GM21576 (cell line): ENCODE measurements around the gene PHTF1.
"Not testable (repeated sequence)": the region's sequence is repeated elsewhere in the genome, so short reads cannot be mapped to it uniquely, and the experiment has no call there.

Source experiments
- ATAC-seq: cut with Tn5 transposase; IDR thresholded peaks from one replicate; pipeline ENCODE4 v1.9.1; 2021; ENCODE audit warnings: mild to moderate bottlenecking, moderate library complexity; ENCODE audit not compliant: unreplicated experiment

PHTF1 gene

GRCh38 chr1:113732802-113733201 lies 26.5 kb downstream of the PHTF1 start:
- no peak for ATAC-seq

- no peak for ATAC-seq
Observed at GRCh38 chr1:113721010-113721409, 38.3 kb downstream of the PHTF1 start.

GRCh38 chr1:113718621-113719020 lies 40.7 kb downstream of the PHTF1 start:
- not testable (repeated sequence) for ATAC-seq

DNA sequence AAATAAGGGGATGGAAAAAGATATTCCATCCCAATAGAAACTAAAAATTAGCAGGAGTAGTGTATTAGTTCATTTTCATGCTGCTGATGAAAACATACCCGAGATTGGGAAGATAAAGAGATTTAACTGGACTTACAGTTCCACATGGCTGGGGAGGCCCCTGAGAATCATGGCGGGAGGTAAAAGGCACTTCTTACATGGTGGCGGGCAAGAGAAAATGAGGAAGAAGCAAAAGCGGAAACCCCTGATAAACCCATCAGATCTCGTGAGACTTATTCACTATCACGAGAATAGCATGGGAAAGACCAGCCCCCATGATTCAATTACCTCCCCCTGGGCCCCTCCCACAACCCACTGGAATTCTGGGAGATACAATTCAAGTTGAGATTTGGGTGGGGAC lies 41.8 kb downstream of the PHTF1 start:
- not testable (repeated sequence) for ATAC-seq

- no peak for ATAC-seq
Observed at GRCh38 chr1:113714606-113715269, 44.5 kb downstream of the PHTF1 start.

DNA sequence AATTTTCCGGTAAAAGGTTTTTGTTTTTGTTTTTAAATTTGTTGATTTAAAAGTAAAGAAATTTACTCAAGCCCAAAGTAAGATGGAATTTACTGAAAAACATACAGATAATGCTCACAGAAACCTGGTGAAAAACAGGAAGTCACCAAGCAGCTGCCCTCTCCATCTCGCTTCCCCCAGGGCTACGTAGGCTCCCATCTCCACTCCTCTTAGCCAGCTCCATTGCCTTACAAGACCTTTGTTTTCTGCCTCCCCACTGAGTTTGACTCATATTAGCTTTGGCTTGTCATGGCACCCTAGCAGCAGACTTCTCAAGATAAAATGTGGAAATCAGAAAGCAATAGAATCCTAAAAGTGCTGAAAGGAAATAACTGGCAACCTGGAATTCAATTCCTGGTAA lies 57.9 kb downstream of the PHTF1 start:
- no peak for ATAC-seq

GRCh38 chr1:113694910-113695309 lies 64.4 kb downstream of the PHTF1 start:
- no peak for ATAC-seq

- ATAC-seq, result no peak
Observed at GRCh38 chr1:113692824-113693431, 66.4 kb downstream of the PHTF1 start.

DNA sequence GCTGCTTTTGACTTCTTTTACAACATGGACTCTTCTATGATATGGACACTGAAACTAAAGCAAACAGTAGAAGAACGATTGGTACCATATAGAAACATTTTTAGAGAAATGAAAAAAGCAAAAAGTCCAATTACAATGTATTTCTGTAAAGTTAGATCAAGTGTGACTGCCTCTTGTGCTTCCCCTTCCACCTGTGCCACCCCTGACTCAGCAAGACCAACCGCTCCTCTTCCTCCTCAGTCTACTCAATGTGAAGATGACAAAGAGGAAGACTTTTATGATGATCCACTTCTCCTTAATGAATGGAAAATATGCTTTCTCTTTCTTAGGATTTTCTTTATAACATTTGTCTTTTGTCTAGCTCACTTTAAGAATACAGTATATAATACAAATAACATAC lies 66.9 kb downstream of the PHTF1 start:
- no peak for ATAC-seq

GRCh38 chr1:113691184-113691583 lies 68.1 kb downstream of the PHTF1 start:
- no peak for ATAC-seq

GRCh38 chr1:113686891-113687618 lies 72.2 kb downstream of the PHTF1 start:
- ATAC-seq, result no peak

DNA sequence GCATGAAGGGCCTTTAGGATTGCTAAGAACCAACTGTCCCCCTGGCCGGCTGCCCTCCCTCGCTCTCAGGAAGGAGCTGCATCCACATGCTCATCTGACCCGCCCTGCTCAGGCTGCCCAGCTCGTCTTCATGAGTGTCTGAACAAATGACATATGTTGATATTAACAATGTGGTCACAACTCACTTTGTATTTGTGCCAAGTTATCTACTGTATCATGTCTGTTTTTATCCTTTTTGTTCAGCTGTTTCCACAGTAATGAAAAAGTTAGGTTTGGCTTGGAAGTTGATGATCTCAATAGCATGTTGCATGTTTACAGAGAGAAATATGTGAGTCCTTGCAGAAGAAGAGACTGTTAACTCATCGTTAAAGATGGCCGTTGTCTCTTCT lies 75.1 kb downstream of the PHTF1 start:
- ATAC-seq, result no peak

DNA sequence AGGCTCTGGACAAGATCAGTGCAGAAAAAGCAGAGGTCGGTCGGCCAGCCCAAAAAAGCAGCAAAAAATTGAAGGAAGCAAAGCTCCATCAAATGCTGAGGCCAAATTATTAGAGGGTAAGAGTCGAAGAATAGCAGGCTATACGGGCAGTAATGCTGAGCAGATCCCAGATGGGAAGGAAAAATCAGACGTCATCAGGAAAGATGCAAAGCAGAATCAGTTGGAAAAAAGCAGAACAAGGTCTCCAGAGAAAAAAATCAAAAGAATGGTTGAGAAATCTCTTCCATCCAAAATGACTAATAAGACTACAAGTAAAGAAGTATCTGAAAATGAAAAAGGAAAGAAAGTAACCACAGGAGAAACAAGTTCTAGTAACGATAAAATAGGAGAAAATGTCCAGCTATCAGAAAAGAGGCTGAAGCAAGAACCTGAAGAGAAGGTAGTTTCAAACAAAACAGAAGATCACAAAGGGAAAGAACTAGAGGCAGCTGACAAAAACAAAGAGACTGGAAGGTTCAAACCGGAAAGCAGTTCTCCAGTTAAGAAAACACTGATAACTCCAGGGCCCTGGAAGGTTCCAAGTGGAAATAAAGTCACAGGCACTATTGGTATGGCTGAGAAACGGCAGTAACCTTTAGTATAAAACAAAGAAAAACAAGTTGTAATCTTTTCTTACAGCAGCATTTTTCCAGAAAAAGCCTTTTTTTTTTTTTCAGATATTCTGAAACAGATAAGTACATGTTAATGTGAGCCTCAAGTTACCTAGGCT lies 75.7 kb downstream of the PHTF1 start:
- no peak for ATAC-seq

GRCh38 chr1:113681596-113682337 lies 77.5 kb downstream of the PHTF1 start:
- no peak for ATAC-seq

DNA sequence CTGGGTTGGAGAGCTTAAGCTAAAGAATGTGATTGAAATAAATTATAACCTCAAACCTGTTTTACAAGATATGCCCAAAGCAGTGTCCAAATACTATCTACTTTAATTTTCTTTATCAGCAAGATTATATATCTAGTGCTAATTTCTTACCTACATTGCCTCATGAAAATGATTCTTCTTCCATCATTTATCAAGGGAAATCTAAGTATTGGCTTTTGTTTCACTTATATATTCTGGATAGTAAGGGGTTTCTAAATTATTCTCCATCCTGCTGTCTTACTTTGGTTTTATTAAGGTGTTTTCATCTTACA lies 81.2 kb downstream of the PHTF1 start:
- no peak for ATAC-seq

DNA sequence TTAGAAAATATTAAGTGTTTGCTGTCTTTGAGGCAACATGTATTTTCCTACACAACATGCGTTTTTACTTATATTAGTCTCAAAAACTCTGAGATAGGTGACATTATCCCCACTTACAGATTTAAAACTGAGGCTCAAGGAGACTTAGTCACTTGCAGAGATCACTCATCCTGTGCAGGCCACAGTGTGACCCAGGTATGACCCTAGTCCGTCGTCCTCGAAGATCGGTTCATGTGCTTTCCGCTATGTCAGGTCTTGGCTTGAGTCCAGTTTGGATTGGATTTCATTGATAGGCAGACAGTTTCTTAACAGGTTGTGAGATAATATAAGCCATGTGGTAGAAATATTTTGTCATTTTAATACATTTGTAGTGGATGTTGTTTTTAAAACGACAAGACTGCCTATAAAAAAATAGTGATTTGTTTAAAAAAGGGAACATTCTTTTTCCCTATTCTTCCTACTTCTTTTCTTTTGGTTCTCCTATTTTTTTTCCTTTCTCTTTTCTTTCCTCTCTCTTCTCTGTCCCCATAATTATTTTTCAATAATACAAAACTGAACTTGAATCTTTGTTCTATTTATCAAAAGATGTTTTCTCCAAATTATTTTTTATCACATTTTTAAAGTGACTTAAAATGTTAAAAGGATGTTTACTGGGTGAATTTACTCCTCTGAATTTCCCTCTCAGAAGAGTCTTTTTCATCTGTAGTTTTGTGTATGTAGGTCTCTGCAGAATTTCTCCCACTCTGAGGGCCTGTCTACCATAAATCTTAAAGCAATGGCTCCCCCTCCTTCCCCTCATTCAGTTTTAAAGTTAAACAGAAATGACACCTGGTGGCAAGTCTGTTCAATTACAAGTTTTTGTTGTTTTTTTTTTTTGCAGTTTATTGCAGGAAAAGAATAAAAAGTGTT lies 81.8 kb downstream of the PHTF1 start:
- no peak for ATAC-seq

DNA sequence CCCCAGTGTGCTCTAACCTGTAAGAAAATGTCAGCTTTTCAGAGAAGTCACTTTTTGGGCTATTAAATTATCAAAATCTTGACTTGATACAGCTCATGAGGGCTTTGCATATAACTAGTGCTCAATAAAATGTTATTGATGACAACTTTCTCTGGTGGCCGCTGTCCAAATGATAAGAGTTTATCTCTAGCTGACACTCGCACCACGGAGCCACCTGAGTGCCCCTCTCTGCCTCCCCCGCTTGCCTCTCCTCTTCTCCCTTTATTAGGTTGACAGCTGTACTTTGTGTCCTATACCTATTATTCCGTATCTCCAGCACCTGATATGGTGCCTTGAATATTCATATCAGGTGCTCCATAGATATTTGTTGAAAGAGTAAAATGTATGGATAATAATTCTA lies 82.8 kb downstream of the PHTF1 start:
- ATAC-seq, result no peak

DNA sequence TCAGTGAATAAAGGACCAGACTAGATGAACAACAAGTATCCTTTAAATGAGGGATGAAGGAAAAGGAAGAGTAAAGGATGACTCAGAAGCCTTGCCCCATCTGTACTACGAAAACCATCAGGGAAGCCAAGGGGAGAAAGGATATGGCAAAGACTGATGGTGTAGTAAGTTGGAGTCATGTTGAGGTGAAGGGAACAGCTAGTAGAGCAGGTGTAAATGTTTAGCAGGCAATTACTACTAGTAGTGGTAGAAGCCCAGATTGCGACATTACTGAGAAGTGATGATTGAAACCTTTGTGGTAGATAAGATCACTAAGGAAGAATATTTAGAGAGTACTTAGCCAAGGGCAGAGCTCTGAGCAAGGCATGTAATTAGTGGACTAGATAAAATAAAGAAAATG lies 84.0 kb downstream of the PHTF1 start:
- ATAC-seq, result no peak

- ATAC-seq, result no peak
Observed at GRCh38 chr1:113674591-113674990, 84.7 kb downstream of the PHTF1 start.

DNA sequence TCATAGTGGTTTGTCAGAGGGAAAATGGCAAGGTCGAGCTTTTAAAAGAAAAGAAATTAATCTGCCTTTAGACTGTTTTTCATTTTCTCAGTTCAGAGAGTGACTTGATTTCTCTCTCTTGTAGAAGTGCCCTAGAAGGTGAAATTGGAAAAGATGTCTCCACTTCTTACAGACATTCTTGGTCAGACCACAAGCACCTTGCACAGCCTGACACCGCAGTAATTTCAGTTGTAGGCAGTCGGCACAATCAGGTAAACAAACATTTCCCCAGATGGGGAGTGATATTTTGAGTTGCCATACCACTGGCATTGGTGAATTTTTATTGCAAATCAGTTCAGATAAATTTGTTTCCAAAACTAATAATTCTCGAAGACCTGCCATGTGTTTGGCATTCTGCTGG lies 86.8 kb downstream of the PHTF1 start:
- no peak for ATAC-seq
